NCI-H1417 (cell line): Measurements from ENCODE around the gene KCNIP2.
"Not testable (repeated sequence)": the region's sequence is repeated elsewhere in the genome, so short reads cannot be mapped to it uniquely, and the experiment has no call there.

ENCODE experiments used
- DNase-seq, 3 experiments: peaks; one replicate each; lab custom pipeline; 2025; lab: John Stamatoyannopoulos, UW

Gene KCNIP2

GRCh38 chr10:101828766-101829551 lies 14.6 kb downstream of the KCNIP2 start:
- DNase-seq = no peak

- DNase-seq = no peak
Measured at GRCh38 chr10:101827919-101828600, 15.5 kb downstream of the KCNIP2 start.

GRCh38 chr10:101826852-101827434 lies 16.7 kb downstream of the KCNIP2 start:
- DNase-seq = no peak

GRCh38 chr10:101824736-101825135 lies 18.9 kb downstream of the KCNIP2 start:
- DNase-seq = no peak

GRCh38 chr10:101818872-101819633 lies 24.5 kb downstream of the KCNIP2 start:
- DNase-seq = peak in 2 of 3 experiments; percentile 34 to 54

- peak; percentile 92 to 99 (median 94) for DNase-seq
Measured at GRCh38 chr10:101818119-101818871, 25.3 kb downstream of the KCNIP2 start, which contains the start of gene OGA. TSS of gene OGA (minus strand) at chr10:101818444. CDS start at chr10:101818022, 422 bp downstream.

- DNase-seq = peak; percentile 8 to 60 (median 39)
Measured at GRCh38 chr10:101817337-101818118, 26.1 kb downstream of the KCNIP2 start.

- DNase-seq = no peak
Measured at GRCh38 chr10:101816913-101817336, 26.7 kb downstream of the KCNIP2 start.

- DNase-seq = peak in 1 of 3 experiments; percentile 21
Measured at GRCh38 chr10:101816376-101816775, 27.2 kb downstream of the KCNIP2 start.

GRCh38 chr10:101814466-101815071 lies 29.0 kb downstream of the KCNIP2 start:
- peak in 1 of 3 experiments; percentile 24 for DNase-seq

- DNase-seq = no peak
Measured at GRCh38 chr10:101812606-101813005, 31.0 kb downstream of the KCNIP2 start.

GRCh38 chr10:101807158-101807557 lies 36.4 kb downstream of the KCNIP2 start:
- no peak for DNase-seq

- no peak for DNase-seq
Measured at GRCh38 chr10:101803511-101803910, 40.1 kb downstream of the KCNIP2 start.

GRCh38 chr10:101797403-101798059 lies 46.1 kb downstream of the KCNIP2 start:
- DNase-seq = no peak

- no peak for DNase-seq
Measured at GRCh38 chr10:101793526-101793925, 50.1 kb downstream of the KCNIP2 start.

- DNase-seq = no peak
Measured at GRCh38 chr10:101789686-101790085, 53.9 kb downstream of the KCNIP2 start.

- not testable (repeated sequence) for DNase-seq
Measured at GRCh38 chr10:101789231-101789630, 54.4 kb downstream of the KCNIP2 start.

- no peak for DNase-seq
Measured at GRCh38 chr10:101785801-101786200, 57.8 kb downstream of the KCNIP2 start.

- no peak for DNase-seq
Measured at GRCh38 chr10:101784558-101784957, 59.0 kb downstream of the KCNIP2 start.
